LoVo (cell line): ENCODE measurements around the gene NRP2.
A peak's percentile ranks its signal among the peaks of the same experiment; 100 is the strongest.

Source experiments
- DNase-seq: peaks from one replicate; pipeline ENCODE4 v3.0.0-alpha.2; 2016; ENCODE audit warnings: low spot score

NRP2 gene

GRCh38 chr2:205752924-205753323 is 70.6 kb downstream of the NRP2 start:
- no peak for DNase-seq

- peak; percentile 8 for DNase-seq
Observed at GRCh38 chr2:205754285-205754923, 72.1 kb downstream of the NRP2 start.

- DNase-seq = peak; percentile 85
Observed at GRCh38 chr2:205754924-205755321, 72.6 kb downstream of the NRP2 start.

GRCh38 chr2:205755923-205756322 is 73.6 kb downstream of the NRP2 start:
- no peak for DNase-seq

GRCh38 chr2:205757271-205757670 is 75.0 kb downstream of the NRP2 start:
- no peak for DNase-seq

GRCh38 chr2:205758051-205758450 is 75.8 kb downstream of the NRP2 start:
- no peak for DNase-seq

- DNase-seq = no peak
Observed at GRCh38 chr2:205758500-205758899, 76.2 kb downstream of the NRP2 start.

GRCh38 chr2:205759257-205759656 is 77.0 kb downstream of the NRP2 start:
- no peak for DNase-seq

- DNase-seq = no peak
Observed at GRCh38 chr2:205759732-205760131, 77.4 kb downstream of the NRP2 start.

GRCh38 chr2:205760157-205760556 is 77.9 kb downstream of the NRP2 start:
- no peak for DNase-seq

- no peak for DNase-seq
Observed at GRCh38 chr2:205761421-205761820, 79.1 kb downstream of the NRP2 start.

GRCh38 chr2:205762881-205763280 is 80.6 kb downstream of the NRP2 start:
- no peak for DNase-seq

GRCh38 chr2:205763708-205764211 is 81.5 kb downstream of the NRP2 start:
- DNase-seq = no peak

GRCh38 chr2:205764270-205764746 is 82.0 kb downstream of the NRP2 start:
- no peak for DNase-seq

GRCh38 chr2:205765151-205765550 is 82.8 kb downstream of the NRP2 start:
- DNase-seq = no peak

GRCh38 chr2:205766779-205767359 is 84.6 kb downstream of the NRP2 start:
- DNase-seq = peak; percentile 56

- no peak for DNase-seq
Observed at GRCh38 chr2:205767617-205768016, 85.3 kb downstream of the NRP2 start.

- DNase-seq = no peak
Observed at GRCh38 chr2:205768341-205768740, 86.0 kb downstream of the NRP2 start.

GRCh38 chr2:205768815-205769494 is 86.7 kb downstream of the NRP2 start:
- peak; percentile 22 for DNase-seq

- DNase-seq = peak; percentile 27
Observed at GRCh38 chr2:205769495-205769850, 87.2 kb downstream of the NRP2 start.

GRCh38 chr2:205769879-205770278 is 87.6 kb downstream of the NRP2 start:
- DNase-seq = peak; percentile 14

GRCh38 chr2:205770577-205770976 is 88.3 kb downstream of the NRP2 start:
- no peak for DNase-seq

- peak; percentile 35 for DNase-seq
Observed at GRCh38 chr2:205771031-205771430, 88.7 kb downstream of the NRP2 start.
